Panc1 (cell line): ENCODE results near the gene FAM53B. TPM values are rescaled to one million over a fixed set of nuclear protein-coding genes. Genes with fewer than 3 reads are reported as not detected.

Experiments used
- ATAC-seq: fragments of 200-7000 bp; cut with Tn5 transposase; 2 replicates; pipeline ENCODE4 v1.9.1; 2020; ENCODE audit warnings: mild to moderate bottlenecking, moderate library complexity
- BruUV-seq: library from RNA; stranded (reverse); fragments of 400-500 nt; replicated peaks from 2 replicates; lab custom pipeline; 2021; lab: Mats Ljungman, UMichigan
- CTCF ChIA-PET: fragments of 300-600 bp; sonication (Branson Sonifier 250); formaldehyde crosslinking; loops from one replicate; lab custom pipeline; 2022; ENCODE audit warnings: antibody characterized with exemption; lab: Charles Lee
- POLR2A ChIA-PET: fragments of 300-600 bp; sonication (Branson Sonifier 250); formaldehyde crosslinking; loops from one replicate; lab custom pipeline; 2022; ENCODE audit warnings: antibody characterized with exemption; lab: Charles Lee
- DNase-seq: peaks from one replicate; pipeline ENCODE4 v3.0.0-alpha.2; 2010; ENCODE audit warnings: low read depth, low spot score
- H3K27ac ChIP-seq: 2 replicates; pipeline ENCODE4 v1.5.1; 2011; ENCODE audit warnings: mild to moderate bottlenecking, low read length, inconsistent platforms
- H3K27me3 ChIP-seq: fragments of 200-500 bp; sonication (Bioruptor generic); 2 replicates; pipeline ENCODE4 v1.6.0; 2014; ENCODE audit warnings: low read length, inconsistent platforms; ENCODE audit not compliant: control insufficient read depth, insufficient read depth
- H3K36me3 ChIP-seq: fragments of 200-500 bp; sonication (Bioruptor generic); 2 replicates; pipeline ENCODE4 v1.5.1; 2014; ENCODE audit warnings: inconsistent platforms, mild to moderate bottlenecking, low read length, moderate library complexity; ENCODE audit not compliant: control insufficient read depth, insufficient read depth
- H3K4me1 ChIP-seq: 2 replicates; pipeline ENCODE4 v1.5.1; 2011; ENCODE audit warnings: inconsistent platforms, mild to moderate bottlenecking, low read length, moderate library complexity; ENCODE audit not compliant: control insufficient read depth, insufficient read depth
- H3K4me3 ChIP-seq, 2 experiments: 2 replicates each; pipeline ENCODE4 v1.5.1; 2011 to 2012; ENCODE audit warnings: low read depth in 2 of 2, low read length in 2 of 2, mild to moderate bottlenecking in 2 of 2, inconsistent platforms in 1 of 2, moderate library complexity in 1 of 2
- H3K9me3 ChIP-seq: fragments of 200-500 bp; sonication (Bioruptor generic); 2 replicates; pipeline ENCODE4 v1.5.1; 2014; ENCODE audit warnings: low read depth, mild to moderate bottlenecking, inconsistent platforms, low read length, moderate library complexity; ENCODE audit not compliant: control insufficient read depth, insufficient read depth
- CTCF ChIP-seq: fragments of 450-650 bp; IDR thresholded peaks from 2 replicates; pipeline ENCODE4 v1.5.1; 2017; ENCODE audit warnings: mild to moderate bottlenecking
- POLR2AphosphoS5 ChIP-seq: IDR thresholded peaks from 2 replicates; pipeline ENCODE4 v1.6.1; 2012; ENCODE audit warnings: mild to moderate bottlenecking, low read depth, low read length, moderate library complexity
- REST ChIP-seq, 2 experiments: IDR thresholded peaks; 2 replicates each; pipeline ENCODE4 v1.6.1; 2011 to 2012; ENCODE audit warnings: low read depth in 2 of 2, control low read depth in 1 of 2, low read length in 1 of 2, mild to moderate bottlenecking in 1 of 2, moderate library complexity in 1 of 2; ENCODE audit not compliant: insufficient read depth in 1 of 2
- SIN3A ChIP-seq: IDR thresholded peaks from 2 replicates; pipeline ENCODE4 v1.6.1; 2012; ENCODE audit warnings: low read depth, mild to moderate bottlenecking, low read length, moderate library complexity, borderline replicate concordance; ENCODE audit not compliant: insufficient read depth
- TCF7L2 ChIP-seq: IDR thresholded peaks from 2 replicates; pipeline ENCODE4 v1.6.1; 2011; ENCODE audit warnings: mild to moderate bottlenecking, low read depth, low read length, inconsistent platforms
- in situ Hi-C: cut with HindIII; loops from 2 replicates; pipeline ENCODE4 v1.10.0; 2016; ENCODE audit warnings: low sequenced_read_pairs, low pct_unique_long_range_greater_than_20kb
- intact Hi-C: fragments of 100-400 bp; cut with micrococcal nuclease; formaldehyde crosslinking; loops from one replicate; pipeline ENCODE4 v1.10.0; 2022; ENCODE audit not compliant: unreplicated experiment
- total RNA-seq: library from RNA; stranded (reverse); gene quantifications from one replicate; pipeline ENCODE4 v1.2.1, GENCODE V29; 2021; ENCODE audit not compliant: unreplicated experiment

The FAM53B gene
- total RNA-seq, 1 experiment from 2014 or later, result 42.5 TPM

DNA sequence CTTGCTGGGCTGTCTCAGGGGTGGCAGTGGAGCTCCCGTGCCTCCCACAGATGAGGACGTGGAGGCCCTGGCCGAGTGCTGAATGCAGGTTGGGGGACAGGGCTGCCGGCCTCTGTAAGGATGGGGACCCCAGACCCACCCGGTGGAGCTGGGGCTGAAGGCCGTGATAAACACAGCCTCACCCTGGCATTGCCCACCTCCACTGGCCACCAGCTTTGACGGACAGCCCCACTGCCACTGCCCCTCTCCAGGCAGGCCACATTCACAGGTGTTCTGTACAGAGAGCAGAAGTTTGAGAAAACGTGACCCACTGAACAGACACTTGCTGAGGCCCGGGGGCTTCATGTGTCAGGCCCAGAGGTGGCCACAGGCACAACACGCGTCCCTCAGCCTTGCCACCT is 156.4 kb downstream of the FAM53B start:
- TF ChIP-seq TCF7L2 (no peak), CTCF (no peak), POLR2AphosphoS5 (no peak), SIN3A (no peak), REST (IDR thresholded peaks at IDR 0.05; ENCODE audit: insufficient read depth in 1 of 2, low read depth in 2 of 2, low read length in 1 of 2) (no peak)
- H3K36me3 ChIP-seq, result no peaks in the 10 kb centered on the region
- no peaks in the 10 kb centered on the region for H3K27me3 ChIP-seq
- H3K27ac ChIP-seq, result no peak overlapping the region
- POLR2A ChIA-PET, result interaction anchor here (0.6 kb wide), 1 partner anchor 180 kb away, joined by 5 read pairs; no protein-coding TSS in a partner anchor
- no peak for DNase-seq
- intact Hi-C loops (no loop called here), in situ Hi-C loops (no loop called here)
- H3K9me3 ChIP-seq, result no peaks in the 10 kb centered on the region
- H3K4me1 ChIP-seq, result no peaks in the 10 kb centered on the region
- no TSS peak for BruUV-seq
- CTCF ChIA-PET, result no interaction called here
- ATAC-seq, result no peak
- no peak overlapping the region for H3K4me3 ChIP-seq

DNA sequence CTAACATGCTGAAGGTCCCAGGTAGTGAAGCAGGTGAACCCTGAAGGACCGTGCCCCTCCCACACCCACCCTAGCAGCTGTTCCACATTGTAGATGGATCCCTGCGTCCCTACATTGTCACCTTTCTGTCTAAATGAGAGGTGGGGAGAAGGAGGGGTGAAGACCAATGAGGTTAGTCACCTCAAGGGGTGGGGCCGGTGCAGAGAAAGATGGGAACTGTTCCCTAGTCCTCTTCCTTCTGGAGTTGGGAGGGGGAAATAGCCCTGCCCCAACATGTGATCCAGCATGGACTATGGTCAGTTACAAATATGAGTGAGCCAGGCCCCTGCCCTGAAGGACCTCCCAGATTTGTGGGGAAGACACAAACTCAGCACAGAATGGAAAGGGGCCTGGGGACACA is 158.0 kb downstream of the FAM53B start:
- ChIA-PET POLR2A (no interaction called here), CTCF (no interaction called here)
- ATAC-seq (no peak; the same call in 1 of the 2 replicates), DNase-seq (no peak)
- intact Hi-C loops, result no loop called here
- no peaks in the 10 kb centered on the region for H3K36me3 ChIP-seq
- H3K27me3 ChIP-seq, result no peaks in the 10 kb centered on the region
- H3K9me3 ChIP-seq, result no peaks in the 10 kb centered on the region
- in situ Hi-C loops, result no loop called here
- TF ChIP-seq POLR2AphosphoS5 (no peak), REST (IDR thresholded peaks at IDR 0.05; ENCODE audit: insufficient read depth in 1 of 2, low read depth in 2 of 2, low read length in 1 of 2) (no peak), TCF7L2 (no peak), SIN3A (no peak), CTCF (no peak)
- BruUV-seq, result no TSS peak
- no peak overlapping the region for H3K4me3 ChIP-seq
- no peak overlapping the region for H3K27ac ChIP-seq
- H3K4me1 ChIP-seq, result no peaks in the 10 kb centered on the region
